Sigmoid colon (tissue), 7 donors: ENCODE data around the gene DCLK3. TPM values are rescaled to one million over a fixed set of nuclear protein-coding genes. Genes with fewer than 3 reads are reported as not detected.

Experiments
- DNase-seq: peaks from one replicate; pipeline ENCODE4 v3.0.0-alpha.2; 2019
- H3K27ac ChIP-seq, 4 donors: fragments of 200-600 bp; sonication (generic); one replicate each; pipeline ENCODE4 v1.5.1; 2016 to 2019; ENCODE audit warnings: mild to moderate bottlenecking in 1 of 4
- H3K27me3 ChIP-seq, 3 donors: fragments of 200-600 bp; sonication (generic); one replicate each; pipeline ENCODE4 v1.5.1; 2019; ENCODE audit warnings: mild to moderate bottlenecking in 1 of 3
- H3K36me3 ChIP-seq, 4 donors: fragments of 200-600 bp; sonication (generic); one replicate each; pipeline ENCODE4 v1.5.1; 2016 to 2019
- H3K4me1 ChIP-seq, 4 donors: fragments of 200-600 bp; sonication (generic); one replicate each; pipeline ENCODE4 v1.5.1; 2017 to 2019
- H3K4me3 ChIP-seq, 4 donors: fragments of 200-600 bp; sonication (generic); one replicate each; pipeline ENCODE4 v1.5.1; 2017 to 2019; ENCODE audit warnings: mild to moderate bottlenecking in 2 of 4, moderate library complexity in 1 of 4
- H3K9me3 ChIP-seq, 4 donors: fragments of 200-600 bp in 3 of 4; sonication (generic) in 3 of 4; one replicate each; pipeline versions ENCODE4 v1.5.1 to v1.6.1; 2013 to 2019
- CTCF ChIP-seq, 4 experiments: fragments of 450-650 bp in 3 of 4; fragments of 200-600 bp in 1 of 4; IDR thresholded peaks; one replicate each; pipeline ENCODE4 v1.5.1; 2016 to 2019; ENCODE audit warnings: antibody characterized with exemption in 4 of 4, mild to moderate bottlenecking in 3 of 4, moderate library complexity in 2 of 4
- EP300 ChIP-seq, 4 donors: sonication (generic); formaldehyde crosslinking; IDR thresholded peaks; one replicate each; pipeline ENCODE4 v1.6.1; 2017; ENCODE audit warnings: antibody characterized with exemption in 4 of 4
- POLR2A ChIP-seq, 2 donors: fragments of 450-650 bp; IDR thresholded peaks; one replicate each; pipeline ENCODE4 v1.6.1; 2016; ENCODE audit warnings: antibody characterized with exemption in 2 of 2, mild to moderate bottlenecking in 2 of 2, moderate library complexity in 2 of 2
- POLR2AphosphoS5 ChIP-seq, 4 donors: sonication (generic); formaldehyde crosslinking; IDR thresholded peaks; one replicate each; pipeline ENCODE4 v1.6.1; 2017; ENCODE audit warnings: antibody characterized with exemption in 4 of 4
- WGBS, 2 donors: extraction: QIAGEN DNeasy Blood & Tissue Kit; methylation state at CpG; one replicate each; pipeline ENCODE4 v1.1.7; 2013; 5-methylcytosine and 5-hydroxymethylcytosine counted together
- intact Hi-C: fragments of 100-400 bp; cut with DNase I; formaldehyde crosslinking; loops from one replicate; pipeline ENCODE4 v1.15.1; 2023
- polyA plus RNA-seq, 3 donors: library from polyadenylated mRNA; stranded (reverse); fragments of 200-250 nt; gene quantifications; one replicate each; pipeline ENCODE4 v1.2.3, GENCODE V29; 2013
- total RNA-seq, 4 donors: library from RNA; depleted of rRNA; stranded (reverse); fragments of >200 nt; gene quantifications; one replicate each; pipeline ENCODE4 v1.1.0, GENCODE V29; 2016
- donor health status: healthy with polysubstance abuse.
- donor health status: Bipolar disorder and iron deficiency.
- donor health status: healthy.

Gene DCLK3
- total and polyA plus RNA-seq, 7 donors, result 0.12 to 0.36 (median 0.23) TPM; not detected in 2

DNA sequence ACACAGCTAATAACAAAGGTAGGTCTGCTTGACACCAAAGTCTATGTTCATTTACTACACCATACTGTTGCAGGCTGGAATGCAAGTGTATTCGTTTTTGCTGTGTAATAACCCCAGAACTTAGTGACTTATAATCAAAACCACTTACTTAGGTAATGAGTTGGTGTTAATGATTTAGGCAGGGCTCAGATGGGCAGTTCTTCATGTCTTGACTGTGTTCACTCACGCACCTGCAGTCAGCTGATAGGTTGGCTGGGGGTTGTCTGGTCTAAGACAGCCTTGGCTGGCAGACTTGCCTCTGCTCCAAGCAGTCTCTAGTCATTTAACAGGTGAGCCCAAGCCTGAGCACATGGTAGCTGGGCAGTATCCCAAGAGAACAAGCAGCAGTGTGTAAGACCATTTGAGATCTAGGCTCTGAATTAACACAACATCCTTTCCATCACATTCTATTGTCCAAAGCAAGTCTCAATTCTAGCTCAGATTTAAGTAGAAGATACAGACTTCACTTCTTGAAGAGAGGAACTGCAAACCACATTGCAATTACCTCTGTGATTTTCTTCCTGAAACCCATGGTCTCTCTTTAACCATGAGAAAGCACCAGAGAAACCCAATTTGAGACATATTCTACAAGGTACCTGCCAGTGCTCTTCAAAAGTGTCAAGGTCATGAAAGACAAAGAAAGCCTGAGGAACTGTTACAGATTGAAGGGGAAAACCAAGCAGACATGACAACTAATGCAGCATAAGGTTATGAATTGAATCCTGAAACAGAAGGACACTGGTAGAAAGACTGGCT is 13.3 kb upstream of the DCLK3 start:
- no peaks in the 10 kb centered on the region for H3K27me3 ChIP-seq
- no peaks in the 10 kb centered on the region for H3K9me3 ChIP-seq
- 63 to 78% methylated on average over 2 of the region's 2 CpGs for WGBS, 2 donors
- intact Hi-C loops, result no loop called here
- H3K36me3 ChIP-seq, result no peaks in the 10 kb centered on the region
- no peak overlapping the region for H3K27ac ChIP-seq
- DNase-seq, result no peak
- TF ChIP-seq EP300 (IDR thresholded peaks at IDR 0.05) (no peak), CTCF (IDR thresholded peaks at IDR 0.05) (no peak), POLR2A (IDR thresholded peaks at IDR 0.05) (no peak), POLR2AphosphoS5 (IDR thresholded peaks at IDR 0.05) (no peak)
- peaks cover 0 to 4% (median 0%) of the 10 kb centered on the region in 4 donors for H3K4me1 ChIP-seq
- H3K4me3 ChIP-seq, result no peak overlapping the region

- 55 to 69% methylated on average over 2 of the region's 2 CpGs for WGBS, 2 donors
- H3K9me3 ChIP-seq, result no peaks in the 10 kb centered on the region
- H3K4me3 ChIP-seq, result no peak overlapping the region
- H3K4me1 ChIP-seq, result peaks cover 0 to 4% (median 0%) of the 10 kb centered on the region in 4 donors
- no peaks in the 10 kb centered on the region for H3K36me3 ChIP-seq
- no peak for TF ChIP-seq POLR2AphosphoS5 (IDR thresholded peaks at IDR 0.05)
- no peak for TF ChIP-seq EP300 (IDR thresholded peaks at IDR 0.05)
- TF ChIP-seq CTCF (IDR thresholded peaks at IDR 0.05), result no peak
- TF ChIP-seq POLR2A (IDR thresholded peaks at IDR 0.05), result no peak
- no peaks in the 10 kb centered on the region for H3K27me3 ChIP-seq
- no peak for DNase-seq
- intact Hi-C loops, result no loop called here
- no peak overlapping the region for H3K27ac ChIP-seq
Measured at GRCh38 chr3:36776436-36776835, 12.1 kb upstream of the DCLK3 start.

DNA sequence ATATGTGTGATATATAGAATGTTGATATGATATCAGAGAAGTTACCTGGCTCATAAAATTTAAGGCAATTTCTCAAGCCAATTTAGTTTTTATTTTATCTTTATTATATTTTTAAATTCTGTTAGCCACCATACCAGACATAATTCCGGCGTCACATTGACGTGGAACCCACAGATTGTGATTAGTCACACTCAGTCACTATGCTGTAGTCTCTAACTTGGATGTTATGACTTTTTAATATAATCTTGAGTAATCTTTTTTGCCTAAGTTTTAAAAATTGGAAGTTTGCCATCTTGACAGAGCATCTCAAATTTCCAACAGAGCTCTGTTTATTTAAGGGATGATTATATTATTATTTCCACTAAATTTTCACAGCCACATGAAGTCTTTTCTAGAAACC is 9.7 kb upstream of the DCLK3 start:
- H3K4me3 ChIP-seq, result no peak overlapping the region
- TF ChIP-seq CTCF (IDR thresholded peaks at IDR 0.05) (no peak), POLR2AphosphoS5 (IDR thresholded peaks at IDR 0.05) (no peak), EP300 (IDR thresholded peaks at IDR 0.05) (no peak), POLR2A (IDR thresholded peaks at IDR 0.05) (no peak)
- H3K27me3 ChIP-seq, result no peaks in the 10 kb centered on the region
- no peak overlapping the region for H3K27ac ChIP-seq
- intact Hi-C loops, result no loop called here
- no peaks in the 10 kb centered on the region for H3K9me3 ChIP-seq
- DNase-seq, result no peak
- H3K36me3 ChIP-seq, result no peaks in the 10 kb centered on the region
- H3K4me1 ChIP-seq, result peaks cover 0 to 4% (median 0%) of the 10 kb centered on the region in 4 donors
- 68 to 75% methylated on average over 3 of the region's 3 CpGs for WGBS, 2 donors

DNA sequence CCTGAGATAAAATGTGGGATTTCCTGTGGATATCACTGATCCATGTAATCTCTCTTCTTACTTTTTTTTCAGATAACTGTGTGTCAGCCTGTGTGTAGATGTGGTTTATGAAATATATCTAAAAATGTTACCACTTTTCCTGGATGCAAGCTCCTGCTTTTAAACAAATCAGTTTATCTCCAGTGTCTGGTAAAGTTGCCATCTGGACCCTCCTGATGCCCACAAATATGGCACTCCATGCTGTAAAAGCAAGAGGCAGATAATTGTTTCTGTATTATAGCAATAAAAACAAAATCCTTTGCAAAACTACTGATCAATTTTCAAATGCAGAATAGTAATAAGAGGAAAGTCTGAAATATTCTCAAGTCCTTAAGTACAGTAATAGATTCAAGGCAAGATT is 7.6 kb upstream of the DCLK3 start:
- H3K27me3 ChIP-seq, result no peaks in the 10 kb centered on the region
- no peaks in the 10 kb centered on the region for H3K9me3 ChIP-seq
- no peak overlapping the region for H3K4me3 ChIP-seq
- H3K27ac ChIP-seq, result no peak overlapping the region
- intact Hi-C loops, result no loop called here
- no peak for DNase-seq
- H3K4me1 ChIP-seq, result peaks cover 0 to 4% (median 0%) of the 10 kb centered on the region in 4 donors
- no peak for TF ChIP-seq POLR2AphosphoS5 (IDR thresholded peaks at IDR 0.05)
- TF ChIP-seq EP300 (IDR thresholded peaks at IDR 0.05), result no peak
- no peak for TF ChIP-seq CTCF (IDR thresholded peaks at IDR 0.05)
- TF ChIP-seq POLR2A (IDR thresholded peaks at IDR 0.05), result no peak
- no peaks in the 10 kb centered on the region for H3K36me3 ChIP-seq
